ENCODE data around the gene SLC25A44.
"Not testable (repeated sequence)": the region's sequence is repeated elsewhere in the genome, so short reads cannot be mapped to it uniquely, and the experiment has no call there.

The SLC25A44 gene

DNA sequence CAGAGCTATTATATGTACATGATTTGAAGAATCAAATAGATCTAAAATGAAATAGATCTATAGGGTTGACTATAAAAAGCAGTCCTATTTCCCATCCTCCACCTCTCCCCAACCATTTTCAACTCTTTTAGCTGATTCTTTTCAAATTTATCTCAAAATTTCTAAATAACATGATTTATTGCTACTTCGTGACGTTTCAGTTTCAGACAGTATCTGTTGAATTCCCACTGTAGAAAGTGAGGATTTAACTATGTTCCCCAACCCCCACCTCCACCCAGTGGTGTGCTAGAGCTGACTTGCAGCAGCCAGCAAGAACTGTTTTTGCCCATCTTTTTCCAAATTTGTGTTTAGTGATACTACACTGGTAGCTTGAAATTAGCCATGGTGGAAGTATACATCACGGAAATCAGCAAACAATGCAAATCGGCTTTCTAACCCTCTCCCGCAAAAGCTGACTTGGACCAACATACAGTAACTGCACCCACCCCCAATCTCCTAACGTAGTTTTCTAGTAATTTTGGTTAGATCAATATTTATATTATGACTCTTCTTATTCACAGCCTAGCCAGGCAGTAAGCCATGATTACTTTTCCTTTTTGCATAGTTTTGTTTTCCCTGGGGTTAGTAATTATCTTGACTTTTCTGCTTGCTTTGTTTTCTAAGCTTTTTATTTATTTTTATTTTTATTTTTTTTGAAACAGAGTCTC is 29.6 kb upstream of the SLC25A44 start:
- DNase-seq = peak; percentile 38

DNA sequence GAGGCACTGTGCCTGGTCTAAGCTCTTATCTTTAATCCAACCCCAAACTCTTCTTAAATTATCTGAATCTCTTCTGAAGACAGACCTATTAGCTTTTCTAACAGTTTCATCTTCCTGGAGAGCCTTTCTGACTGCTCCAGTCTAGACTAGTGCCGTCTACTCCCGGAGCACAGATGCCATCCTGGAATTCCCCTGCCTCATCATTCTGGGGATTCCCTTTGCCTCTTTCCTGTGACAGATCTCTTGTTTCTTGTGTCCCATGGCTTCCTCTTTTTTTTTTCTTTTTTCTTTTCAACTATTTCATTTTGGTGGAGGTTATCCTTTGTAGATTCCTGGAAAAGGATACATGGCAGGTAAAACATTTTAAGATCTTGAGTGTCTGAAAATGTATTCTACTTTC is 28.8 kb upstream of the SLC25A44 start:
- DNase-seq = peak; percentile 95

DNA sequence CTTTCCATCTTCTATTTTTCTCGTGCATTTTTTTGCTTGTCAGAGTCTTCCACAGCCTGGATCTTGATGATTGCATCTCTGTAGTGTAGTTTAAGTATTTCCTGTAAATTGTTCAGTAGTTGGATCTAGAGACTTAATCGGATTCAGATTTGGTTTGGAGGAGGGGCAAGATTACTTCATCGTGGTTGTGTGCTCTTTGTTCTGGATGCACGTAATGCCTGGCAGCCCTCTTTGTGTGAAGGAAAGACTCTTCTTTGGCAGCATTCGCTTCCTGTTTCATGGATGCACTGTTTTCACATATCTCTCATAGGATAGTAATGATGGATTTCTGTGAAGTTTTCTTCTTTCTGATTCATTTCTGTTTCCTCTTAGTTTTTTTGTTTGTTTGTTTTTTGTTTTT is 26.4 kb upstream of the SLC25A44 start:
- DNase-seq = no peak

DNA sequence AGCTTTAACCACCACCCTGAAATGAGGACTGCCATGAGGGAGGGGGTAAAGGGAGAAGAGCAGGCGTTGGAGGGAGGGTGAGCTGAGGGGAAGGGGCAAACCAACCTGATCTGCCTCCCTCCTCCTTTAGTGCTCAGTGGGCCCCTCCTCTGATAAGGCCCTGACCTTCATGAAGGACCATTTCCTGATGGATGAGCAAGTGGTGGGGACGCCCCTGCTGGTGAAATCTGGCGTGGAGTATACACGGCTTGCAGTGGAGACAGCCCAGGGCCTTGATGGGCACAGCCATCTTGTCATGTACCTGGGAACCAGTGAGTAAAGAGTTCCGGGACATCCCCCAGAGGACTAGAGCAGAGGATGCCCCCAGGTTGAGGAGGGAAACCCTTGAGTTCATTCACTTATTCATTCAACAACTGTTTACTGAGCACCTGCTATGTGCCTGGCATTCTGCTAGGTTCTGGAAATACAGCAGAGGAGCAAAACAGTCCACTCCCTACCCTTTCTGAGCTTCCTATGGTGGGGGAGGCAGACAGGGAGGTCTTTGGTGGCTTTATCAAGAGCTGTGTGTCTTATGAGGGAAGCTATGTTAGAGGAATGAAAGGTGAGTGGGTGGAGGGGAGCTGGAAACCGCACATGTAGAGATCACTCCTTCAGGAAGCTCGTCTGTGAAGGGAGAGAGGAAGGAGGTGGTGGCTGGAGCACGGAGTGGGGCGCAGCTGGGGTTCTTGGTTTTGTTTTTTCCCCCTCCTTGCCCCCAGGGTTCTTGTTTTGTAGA is 21.0 kb upstream of the SLC25A44 start:
- no peak for DNase-seq

DNA sequence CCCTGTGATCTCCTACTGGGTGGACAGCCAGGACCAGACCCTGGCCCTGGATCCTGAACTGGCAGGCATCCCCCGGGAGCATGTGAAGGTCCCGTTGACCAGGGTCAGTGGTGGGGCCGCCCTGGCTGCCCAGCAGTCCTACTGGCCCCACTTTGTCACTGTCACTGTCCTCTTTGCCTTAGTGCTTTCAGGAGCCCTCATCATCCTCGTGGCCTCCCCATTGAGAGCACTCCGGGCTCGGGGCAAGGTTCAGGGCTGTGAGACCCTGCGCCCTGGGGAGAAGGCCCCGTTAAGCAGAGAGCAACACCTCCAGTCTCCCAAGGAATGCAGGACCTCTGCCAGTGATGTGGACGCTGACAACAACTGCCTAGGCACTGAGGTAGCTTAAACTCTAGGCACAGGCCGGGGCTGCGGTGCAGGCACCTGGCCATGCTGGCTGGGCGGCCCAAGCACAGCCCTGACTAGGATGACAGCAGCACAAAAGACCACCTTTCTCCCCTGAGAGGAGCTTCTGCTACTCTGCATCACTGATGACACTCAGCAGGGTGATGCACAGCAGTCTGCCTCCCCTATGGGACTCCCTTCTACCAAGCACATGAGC is 17.2 kb upstream of the SLC25A44 start:
- DNase-seq = no peak

DNA sequence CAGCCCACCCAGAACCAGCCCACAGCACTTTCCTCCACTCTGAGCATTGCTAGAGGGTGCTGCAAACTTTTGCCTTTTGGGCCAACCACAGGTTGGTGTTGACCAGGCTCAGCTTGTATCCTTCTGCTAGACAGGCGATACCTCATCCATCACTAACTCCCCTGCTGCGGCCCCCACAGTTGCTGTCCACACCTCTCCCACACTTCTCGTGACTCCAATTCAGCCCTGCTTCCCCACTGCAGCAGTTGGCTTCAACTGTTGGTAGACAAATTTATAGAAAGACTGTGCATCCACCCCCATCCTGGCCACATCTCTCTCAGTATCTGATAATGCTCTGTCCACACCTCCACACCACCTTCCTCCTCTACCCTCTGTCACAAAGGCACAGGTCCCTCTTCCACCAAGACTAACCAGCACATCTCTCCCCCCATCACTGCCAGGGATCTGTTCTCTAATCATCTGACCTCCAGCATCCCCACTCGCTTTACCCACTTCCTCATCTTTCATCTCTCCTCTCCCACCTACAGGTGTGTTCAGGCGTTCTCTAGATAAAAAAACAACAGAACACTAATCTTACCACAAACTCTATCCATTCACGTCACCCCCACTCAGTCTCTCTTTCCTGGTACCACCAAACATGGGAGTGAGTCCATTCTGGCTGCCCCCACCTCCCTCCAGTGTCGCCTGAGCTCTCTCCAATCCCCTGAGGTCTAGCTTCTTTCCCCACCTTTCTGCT is 15.8 kb upstream of the SLC25A44 start:
- DNase-seq = no peak

DNA sequence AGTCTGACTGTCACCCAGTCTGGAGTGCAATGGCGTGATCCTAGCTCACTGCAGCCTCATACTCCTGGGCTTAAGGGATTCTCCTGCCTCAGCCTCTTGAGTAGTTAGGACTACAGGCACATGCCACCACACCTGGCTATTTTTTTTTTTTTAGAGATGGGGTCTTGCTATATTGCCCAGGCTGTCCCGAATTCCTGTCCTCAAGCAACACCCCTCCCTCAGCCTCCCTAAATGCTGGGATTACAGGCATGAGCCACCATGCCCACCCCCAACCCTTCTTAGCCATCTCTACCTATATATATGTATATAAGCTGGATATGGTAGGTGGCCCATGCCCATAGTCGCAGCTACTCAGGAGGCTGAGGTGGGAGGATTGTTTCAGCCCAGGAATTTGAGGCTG is 13.4 kb upstream of the SLC25A44 start:
- no peak for DNase-seq

DNA sequence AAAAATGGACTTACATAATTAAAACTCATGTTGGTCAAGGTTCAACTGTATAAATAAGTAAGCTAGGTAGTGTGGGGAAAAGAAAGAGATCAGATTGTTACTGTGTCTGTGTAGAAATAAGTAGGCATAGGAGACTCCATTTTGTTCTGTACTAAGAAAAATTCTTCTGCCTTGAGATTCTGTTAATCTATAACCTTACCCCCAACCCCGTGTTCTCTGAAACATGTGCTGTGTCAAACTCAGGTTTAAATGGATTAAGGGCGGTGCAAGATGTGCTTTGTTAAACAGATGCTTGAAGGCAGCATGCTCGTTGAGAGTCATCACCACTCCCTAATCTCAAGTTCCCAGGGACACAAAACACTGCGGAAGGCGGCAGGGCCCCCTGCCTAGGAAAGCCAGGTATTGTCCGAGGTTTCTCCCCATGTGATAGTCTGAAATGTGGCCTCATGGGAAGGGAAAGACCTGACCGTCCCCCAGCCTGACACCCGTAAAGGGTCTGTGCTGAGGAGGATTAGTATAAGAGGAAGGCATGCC is 12.4 kb upstream of the SLC25A44 start:
- DNase-seq = not testable (repeated sequence)

DNA sequence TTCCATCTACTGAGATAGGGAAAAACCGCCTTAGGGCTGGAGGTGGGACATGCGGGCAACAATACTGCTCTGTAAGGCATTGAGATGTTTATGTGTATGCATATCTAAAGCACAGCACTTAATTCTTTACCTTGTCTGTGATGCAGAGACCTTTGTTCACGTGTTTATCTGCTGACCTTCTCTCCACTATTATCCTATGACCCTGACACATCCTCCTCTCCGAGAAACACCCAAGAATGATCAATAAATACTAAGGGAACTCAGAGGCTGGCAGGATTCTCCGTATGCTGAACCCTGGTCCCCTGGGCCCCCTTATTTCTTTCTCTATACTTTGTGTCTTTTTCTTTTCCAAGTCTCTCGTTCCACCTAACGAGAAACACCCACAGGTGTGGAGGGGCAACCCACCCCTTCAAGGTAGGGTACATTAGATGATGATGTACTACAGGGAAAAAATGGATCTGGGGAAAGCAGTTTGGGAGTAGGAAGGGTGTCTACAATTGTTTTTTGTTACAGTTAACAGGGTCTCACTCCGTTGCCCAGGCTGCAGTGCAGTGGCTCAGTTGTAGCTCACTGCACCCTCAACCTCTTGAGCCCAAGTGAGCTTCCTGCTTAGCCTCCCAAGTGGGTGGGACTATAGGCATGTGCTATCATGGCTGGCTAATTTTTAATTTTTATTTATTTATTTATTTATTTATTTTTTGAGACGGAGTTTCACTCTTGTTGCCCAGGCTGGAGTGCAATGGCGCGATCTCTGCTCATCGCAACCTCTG is 11.7 kb upstream of the SLC25A44 start:
- DNase-seq = not testable (repeated sequence)

DNA sequence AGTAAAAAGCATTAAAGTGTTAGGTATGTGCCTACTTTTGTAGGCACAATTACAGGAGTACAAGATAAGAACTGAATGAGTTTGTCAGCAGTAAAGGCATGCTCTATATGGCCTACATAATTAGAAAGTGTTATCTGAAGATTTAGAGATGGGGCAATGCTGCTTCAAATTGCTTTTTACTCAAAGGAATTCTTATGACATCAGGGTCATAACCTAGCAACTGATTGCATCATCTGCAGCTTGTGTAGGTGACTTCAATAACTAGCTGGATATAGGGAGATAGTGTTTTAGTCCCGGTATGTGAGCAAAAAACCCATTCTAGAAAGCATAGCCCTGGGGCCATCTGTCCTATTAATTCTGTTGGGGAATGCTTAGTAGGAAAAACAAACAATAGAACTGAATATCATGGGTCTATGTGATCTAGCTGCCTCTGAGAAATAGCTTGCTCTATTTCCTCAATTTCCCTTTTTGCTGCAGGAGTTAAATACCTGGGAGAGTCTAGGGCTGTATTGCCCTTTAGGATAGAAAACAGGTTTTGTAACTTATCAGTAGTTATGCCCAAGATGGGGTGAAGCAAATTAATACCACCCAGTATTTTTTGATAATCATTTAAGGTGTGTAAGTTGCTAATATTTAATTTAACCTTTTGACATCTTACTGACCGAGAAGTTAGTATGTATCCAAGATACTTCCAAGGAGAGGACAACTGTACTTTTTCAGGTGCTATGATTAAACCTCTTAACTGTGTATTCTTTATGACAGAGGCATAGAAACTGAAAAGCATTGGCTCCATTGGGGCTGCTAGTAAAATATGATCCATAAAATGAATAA is 7.3 kb upstream of the SLC25A44 start:
- DNase-seq = peak; percentile 26

DNA sequence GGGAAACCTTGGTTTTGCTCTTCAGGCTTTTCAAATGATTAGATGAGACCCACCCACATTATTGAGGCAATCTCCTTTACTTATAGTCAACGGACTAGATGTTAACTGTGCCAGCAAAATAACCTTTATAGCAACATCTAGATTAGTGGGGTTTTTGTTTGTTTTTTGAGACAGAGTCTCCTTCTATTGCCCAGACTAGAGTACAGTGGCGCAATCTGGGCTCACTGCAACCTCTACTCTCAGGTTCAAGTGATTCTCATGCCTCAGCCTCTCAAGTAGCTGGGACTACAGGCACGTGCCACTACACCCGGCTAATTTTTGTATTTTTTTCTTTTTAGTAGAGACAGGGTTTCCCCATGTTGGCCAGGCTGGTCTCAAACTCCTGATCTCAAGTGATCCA is 3.6 kb upstream of the SLC25A44 start:
- DNase-seq = not testable (repeated sequence)

DNA sequence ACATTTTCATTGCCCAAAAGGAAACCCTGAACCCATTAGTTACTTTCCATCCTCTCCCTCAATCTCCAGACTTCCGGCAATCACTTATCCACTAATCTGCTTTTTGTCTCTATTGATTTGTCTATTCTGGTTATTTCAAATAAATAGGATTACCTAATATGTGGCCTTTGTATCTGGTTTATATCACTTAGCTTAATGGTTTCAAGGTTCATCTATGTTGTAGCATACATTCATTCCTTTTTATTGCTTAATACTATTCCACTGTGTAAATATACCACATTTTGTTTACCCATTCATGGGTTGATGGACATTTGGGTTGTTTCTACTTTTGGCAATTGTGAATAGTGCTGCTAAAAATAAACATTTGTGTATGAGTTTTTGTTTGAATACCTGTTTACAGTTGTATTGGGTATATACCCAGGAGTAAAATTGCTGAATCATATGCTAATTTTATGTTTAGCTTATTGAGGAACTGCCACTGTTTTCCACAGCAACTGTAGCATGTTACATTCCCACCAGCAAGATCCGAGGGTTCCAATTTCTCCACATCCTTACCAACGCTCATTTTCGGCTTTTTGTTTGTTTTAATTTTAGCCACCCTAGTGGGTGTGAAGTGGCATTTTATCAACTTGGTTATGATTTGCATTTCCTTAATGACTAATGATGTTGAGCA is 2.5 kb upstream of the SLC25A44 start:
- peak; percentile 30 for DNase-seq

DNA sequence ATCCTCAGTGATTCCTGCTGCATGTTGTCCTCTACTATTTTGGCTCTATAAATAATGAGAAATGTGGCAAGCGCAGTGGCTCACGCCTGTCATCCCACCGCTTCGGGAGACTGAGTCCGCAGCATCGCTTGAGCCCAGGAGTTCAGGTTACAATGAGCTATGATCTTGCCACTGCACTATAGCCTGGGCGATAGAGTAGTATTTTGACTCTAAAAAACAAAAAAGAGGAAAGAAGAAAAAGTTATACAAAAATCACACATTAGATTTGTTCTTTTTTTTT is 756 bp upstream of the SLC25A44 start:
- DNase-seq = no peak

DNA sequence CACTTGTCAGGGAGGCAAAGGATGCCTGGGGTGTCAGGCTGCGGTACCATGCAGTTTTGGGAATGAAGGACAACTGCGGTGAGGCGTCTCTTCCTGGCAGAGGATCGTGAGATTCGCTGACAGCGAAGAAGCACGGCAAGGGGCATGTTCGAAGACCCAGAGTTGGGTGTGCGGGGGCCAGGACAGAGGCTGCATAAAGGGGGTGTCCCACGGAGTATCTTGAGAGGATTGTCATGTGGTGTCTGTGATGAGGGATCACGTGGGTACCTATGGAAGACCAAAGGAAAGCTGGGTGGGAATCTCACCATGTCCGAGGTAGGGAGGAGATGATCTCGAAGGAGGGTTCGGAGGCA is 372 bp downstream of the SLC25A44 start:
- no peak for DNase-seq

DNA sequence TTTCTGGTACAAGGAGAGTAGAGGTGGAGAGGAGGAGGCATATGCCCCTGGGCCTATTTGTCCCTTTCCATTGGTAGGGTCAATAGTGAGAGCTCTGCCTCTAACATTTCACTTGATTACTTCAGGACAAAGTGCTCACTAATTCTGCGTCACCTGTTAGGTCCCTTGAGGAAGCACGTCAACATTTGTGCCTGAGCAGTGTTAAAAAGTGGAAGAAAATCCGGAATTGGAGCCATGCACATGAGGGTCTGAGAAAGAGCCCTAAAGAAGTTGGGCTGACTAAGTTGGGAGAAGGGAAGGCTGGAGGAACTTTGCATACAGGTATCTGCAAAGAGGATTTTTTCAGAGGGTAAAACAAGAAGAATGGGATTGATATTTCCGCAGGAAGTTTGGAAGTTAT is 1.9 kb downstream of the SLC25A44 start:
- DNase-seq = no peak

DNA sequence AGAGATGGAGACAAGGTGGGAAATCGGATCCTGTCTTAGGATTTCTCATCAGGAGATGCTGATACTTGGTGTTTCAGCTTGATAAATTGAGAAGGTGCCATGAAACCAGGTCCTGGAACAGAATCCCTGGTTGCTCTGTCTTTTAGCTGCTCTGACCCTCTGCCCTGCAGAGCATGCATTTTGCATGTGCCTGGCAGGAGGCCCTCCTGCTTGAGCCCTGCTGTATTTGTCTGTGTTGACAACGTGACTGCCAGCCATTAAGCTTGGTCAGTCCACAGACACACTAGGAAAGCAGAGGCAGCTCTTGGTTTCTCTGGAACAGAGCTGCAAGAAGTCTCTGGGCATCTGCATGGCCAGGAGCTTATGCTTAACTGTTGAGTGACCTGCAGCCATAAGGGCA is 2.5 kb downstream of the SLC25A44 start:
- DNase-seq = no peak

DNA sequence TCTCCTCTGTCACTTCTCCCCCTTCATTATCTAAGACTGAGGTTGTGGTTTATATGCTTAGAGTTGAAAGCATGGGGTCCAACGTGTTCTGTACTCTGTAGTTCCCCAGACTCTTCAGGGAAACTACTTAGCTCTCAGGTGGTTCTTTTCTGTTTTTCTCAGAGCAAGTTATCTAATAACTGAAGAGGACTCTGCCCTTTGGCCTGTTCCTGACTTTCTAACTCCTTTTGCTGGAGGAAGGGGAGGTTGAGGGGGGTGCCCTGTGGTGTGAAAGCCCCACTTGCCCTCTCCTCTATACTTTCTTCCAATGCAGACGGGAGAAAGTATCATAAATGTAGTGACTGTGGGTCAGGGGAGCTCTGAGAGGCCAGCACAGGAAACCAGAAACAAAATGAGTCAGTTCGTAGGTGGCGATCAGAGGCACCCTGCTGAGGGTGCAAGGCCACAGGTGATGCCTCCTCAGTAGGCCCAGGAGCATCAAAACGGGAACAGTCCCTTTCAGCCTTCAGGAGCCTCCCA is 5.0 kb downstream of the SLC25A44 start:
- no peak for DNase-seq

DNA sequence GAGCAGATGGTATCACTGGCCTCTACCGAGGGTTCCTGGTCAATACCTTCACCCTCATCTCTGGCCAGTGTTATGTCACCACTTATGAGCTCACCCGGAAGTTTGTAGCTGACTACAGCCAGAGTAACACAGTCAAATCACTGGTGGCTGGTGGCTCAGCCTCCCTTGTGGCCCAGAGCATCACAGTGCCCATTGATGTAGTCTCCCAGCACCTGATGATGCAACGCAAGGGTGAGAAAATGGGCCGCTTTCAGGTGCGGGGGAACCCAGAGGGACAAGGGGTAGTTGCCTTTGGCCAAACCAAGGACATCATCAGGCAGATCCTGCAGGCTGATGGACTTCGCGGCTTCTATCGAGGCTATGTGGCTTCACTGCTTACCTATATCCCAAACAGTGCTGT is 6.1 kb downstream of the SLC25A44 start:
- DNase-seq = no peak

DNA sequence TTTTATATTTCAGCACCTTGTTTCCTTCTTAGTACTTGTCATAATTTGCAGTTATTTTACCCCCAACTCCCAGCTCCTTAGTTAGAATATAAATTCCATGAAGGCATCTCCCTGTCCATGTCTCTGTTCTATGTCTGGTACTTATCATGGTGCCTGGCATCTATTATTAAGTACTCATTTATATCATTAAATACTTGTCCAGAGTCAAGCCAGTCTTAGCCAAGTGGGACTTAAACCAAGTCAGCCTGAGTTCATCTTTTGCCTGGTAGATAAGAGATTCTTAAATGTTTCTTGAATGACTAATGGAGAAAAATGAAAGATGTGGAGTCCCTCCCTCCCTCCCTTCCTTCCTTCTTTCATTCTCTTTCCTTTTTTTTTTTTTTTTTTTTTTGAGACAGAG is 9.4 kb downstream of the SLC25A44 start:
- no peak for DNase-seq

DNA sequence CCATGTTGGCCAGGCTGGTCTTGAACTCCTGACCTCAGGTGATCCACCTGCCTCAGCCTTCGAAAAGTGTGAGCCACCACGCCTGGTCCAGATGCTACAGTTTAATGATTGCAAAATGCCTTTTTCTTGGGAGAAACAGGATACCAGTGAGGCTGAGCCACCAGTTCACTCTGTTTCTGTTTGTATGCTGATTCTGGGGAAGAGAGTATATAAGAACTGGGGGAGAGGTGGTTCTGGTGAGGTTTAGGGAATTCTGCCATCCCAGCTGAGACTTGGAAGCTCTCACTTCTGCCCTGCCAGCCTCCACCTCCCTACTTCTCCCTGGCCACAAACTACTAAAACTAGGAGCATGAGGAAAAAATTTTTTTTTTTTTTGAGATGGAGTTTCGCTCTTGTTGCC is 10.8 kb downstream of the SLC25A44 start:
- no peak for DNase-seq

DNA sequence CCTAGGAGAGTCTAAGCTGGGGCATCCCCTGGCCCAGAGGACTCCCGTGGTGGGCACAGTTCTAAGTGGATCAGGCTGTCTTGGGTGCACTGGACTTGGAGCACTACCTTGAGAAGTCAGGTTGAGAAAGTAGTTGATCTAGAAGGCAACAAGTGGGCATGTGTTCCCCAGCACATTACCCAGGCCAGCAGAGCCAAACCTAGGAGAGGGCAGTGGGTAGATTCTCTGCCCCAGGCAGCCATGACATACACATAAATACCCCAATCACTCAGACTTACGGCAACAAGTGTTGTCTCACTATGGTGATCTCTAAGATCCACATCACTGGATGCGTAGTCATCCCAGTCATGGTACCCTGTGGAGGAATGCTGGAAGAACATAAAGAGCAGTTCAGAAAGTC is 17.3 kb downstream of the SLC25A44 start:
- no peak for DNase-seq
